T-helper 2 cell treated with Interferon-gamma antibody and Interleukin-4, amounts not matched to agents 100 ng/mL and 5 ng/mL, for 36 hours (primary cell): ENCODE measurements around the gene NCKAP5. TPM values are rescaled to one million over a fixed set of nuclear protein-coding genes. Genes with fewer than 3 reads are reported as not detected.

ENCODE experiments used
- intact Hi-C: fragments of 100-400 bp; cut with micrococcal nuclease; formaldehyde crosslinking; loops from one replicate; pipeline ENCODE4 v1.15.1; 2023
- total RNA-seq: library from RNA; stranded (reverse); gene quantifications from 2 replicates; pipeline ENCODE4 v1.2.3, GENCODE V29; 2022

NCKAP5 gene
- total RNA-seq, 1 donor from 2014 or later = not detected

GRCh38 chr2:133107058-133107815 lies 461.0 kb downstream of the NCKAP5 start:
- intact Hi-C loops = no loop called here

DNA sequence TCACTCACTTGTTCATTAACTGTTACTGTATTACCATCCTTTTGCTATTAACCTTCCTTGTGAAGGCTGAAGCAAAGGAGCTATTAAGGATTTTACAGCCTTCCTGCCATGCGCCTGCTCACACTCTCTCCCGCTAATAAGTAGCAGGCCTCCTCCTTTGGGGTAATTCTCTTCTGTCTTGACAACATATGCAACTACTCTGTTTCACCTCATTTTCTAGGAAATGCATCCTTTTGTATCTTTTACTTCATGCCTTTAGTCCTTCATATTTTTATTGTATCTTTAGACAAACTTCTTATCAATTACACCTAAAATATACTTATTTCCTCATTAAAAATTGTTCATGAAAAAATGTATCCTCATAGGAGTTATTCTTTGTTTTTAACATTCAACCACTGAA lies 463.4 kb downstream of the NCKAP5 start:
- intact Hi-C loops = no loop called here

GRCh38 chr2:133098787-133099186 lies 469.5 kb downstream of the NCKAP5 start:
- intact Hi-C loops = no loop called here

GRCh38 chr2:133097666-133098065 lies 470.6 kb downstream of the NCKAP5 start:
- intact Hi-C loops = no loop called here

- intact Hi-C loops = no loop called here
These were observed 475.7 kb downstream of the NCKAP5 start for GRCh38 chr2:133092571-133092970.

DNA sequence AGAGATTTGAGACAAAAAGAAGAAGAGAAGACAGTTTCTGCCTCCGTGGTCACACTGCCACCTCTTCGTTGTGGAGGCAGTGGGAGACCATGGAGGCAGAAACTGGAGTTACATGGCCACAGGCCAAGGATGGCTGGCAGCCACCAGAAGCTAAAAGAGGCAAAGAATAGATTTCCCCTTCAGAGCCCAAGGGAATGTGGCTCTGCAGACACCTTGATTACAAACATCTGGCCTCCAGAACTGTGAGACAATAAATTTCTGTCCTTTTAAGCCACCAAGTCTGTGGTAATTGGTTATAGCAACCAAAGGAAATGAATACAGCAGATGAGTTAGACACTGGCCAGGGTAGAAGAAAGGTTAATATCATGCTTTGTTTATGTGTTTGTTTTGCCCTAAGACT lies 477.9 kb downstream of the NCKAP5 start:
- intact Hi-C loops = no loop called here

DNA sequence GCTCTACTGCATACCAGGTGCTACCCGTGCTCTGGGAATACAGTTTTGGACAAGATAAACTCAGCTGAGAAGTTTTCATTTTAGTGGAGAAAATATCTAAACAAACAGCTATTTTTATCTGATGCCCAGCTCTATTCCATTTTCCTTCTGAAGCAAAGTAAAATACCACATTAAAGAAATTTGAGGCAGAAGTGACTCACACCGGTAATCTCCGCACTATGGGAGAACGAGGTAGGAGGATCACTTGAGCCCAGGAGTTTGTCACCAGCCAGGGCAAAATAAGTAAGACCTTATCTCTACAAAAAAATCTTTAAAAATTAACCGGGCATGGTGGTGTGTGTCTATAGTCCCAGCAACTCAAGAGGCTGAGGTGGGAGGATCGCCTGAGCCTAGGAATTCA lies 482.1 kb downstream of the NCKAP5 start:
- intact Hi-C loops = no loop called here

DNA sequence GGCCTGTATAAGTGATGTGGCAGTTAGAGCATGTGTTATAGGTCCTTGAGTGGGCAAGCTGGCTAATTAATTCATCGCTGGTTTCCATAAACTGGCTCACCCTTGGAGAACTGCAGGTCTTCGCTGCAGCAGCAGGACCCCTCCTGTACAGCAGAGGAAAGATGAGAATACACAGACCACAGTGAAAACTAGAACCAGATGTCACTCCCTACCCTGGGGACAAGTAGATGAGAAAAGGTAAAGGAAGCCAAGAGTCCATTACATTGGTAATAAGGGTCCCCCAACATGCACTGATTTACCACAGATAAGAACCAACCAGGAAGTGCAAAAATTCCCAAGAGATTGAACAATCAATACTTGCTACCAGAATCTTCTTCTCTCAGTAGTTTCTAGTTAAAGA lies 482.6 kb downstream of the NCKAP5 start:
- intact Hi-C loops = no loop called here

GRCh38 chr2:133082034-133082433 lies 486.2 kb downstream of the NCKAP5 start:
- intact Hi-C loops = no loop called here

DNA sequence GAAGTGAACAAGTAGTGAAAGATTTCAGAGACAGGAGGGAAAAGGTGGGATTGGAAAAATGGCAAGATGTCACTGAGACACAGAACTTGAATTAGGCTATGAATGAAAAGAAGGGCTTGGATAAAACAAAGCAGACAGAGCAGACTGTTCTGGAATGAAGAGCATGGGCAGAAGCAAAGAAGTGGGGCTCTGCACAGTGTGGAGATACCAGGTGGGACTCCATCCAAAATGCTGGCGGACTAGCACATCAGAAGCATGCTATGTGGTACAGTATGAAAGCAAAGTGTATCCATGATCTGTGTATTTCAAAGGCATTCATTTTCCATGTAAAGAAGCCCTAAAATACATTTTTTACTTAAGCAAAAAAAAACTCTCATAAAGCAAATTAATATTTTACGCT lies 487.4 kb downstream of the NCKAP5 start:
- intact Hi-C loops = no loop called here

DNA sequence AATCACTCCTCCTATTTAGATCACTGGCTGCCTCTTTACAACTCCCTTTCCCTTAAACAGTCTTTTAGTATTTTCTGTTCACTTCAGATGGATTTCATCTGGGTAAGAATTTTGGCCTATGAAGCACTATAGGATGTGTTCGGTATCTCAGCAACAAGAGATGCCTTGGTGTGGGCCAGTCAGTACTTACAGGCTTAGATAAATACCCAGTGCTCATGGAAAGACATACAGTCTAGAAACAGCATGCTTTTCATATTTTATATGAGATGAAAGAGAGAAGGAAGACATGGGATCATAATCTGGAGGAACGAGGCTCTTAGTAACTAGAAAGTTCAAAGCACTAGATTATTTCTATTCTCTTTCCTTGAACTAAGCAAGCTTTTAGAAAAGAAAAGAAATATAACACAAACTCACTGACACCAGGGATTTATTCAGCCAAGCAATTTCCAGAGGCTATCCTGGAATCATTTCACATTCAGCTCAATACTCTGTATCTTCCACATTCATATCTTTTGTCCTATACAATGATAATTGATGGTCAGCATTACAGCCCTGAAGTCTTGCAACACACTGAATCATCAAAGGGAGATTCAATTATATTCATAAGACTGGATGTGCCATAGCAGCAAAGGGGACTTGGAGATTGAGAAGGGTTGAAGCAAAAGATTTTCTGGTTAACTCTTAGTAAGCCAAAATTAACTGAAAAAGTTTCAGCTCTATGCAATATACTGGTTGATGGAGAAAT lies 489.4 kb downstream of the NCKAP5 start:
- intact Hi-C loops = no loop called here

DNA sequence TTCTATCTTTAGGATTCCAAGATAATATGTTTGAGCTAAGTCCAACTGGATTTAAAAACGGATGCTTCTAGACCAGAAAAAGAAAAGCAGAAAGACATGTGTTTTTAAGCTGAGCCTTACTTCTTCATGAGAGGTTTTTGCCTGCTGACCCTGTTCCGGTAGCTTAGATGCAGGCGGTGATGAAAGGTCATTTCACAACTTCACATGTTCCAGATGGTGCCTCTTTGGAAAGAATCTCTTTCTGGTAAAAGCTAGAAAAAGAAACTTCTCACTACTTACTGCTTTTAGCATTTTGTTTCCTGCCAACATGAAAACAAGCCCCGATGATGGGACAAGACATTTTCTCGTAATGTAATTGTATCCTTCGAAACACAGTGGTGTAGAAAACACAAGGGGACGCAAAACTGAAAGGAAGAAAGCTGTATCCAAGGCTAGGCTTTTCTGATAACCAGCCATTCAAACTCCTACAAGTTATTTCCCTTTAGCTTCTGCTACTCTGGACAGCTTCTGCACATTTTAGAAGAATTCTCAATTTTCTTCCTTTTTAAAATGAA lies 490.9 kb downstream of the NCKAP5 start:
- intact Hi-C loops = no loop called here

- intact Hi-C loops = no loop called here
These were observed 495.2 kb downstream of the NCKAP5 start for GRCh38 chr2:133072837-133073694.

DNA sequence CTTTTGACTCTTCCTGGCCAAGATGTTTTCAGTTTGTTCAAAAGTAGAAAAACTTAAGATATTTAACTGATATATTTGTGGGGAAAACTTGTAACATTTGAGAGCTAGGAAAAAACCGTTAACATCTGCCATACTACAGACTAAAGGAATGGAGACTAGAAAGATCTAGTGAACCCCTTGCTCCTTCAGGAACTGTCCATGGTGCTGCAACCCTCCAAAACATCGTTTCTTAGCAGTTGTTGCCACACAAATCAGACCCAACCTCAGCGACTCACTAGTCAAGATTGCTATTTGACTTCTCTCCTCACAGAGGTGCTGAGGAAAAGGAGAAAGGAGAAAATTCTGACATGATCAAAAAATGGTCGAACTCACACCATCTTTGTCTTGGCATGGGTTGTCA lies 504.5 kb downstream of the NCKAP5 start:
- intact Hi-C loops = no loop called here

DNA sequence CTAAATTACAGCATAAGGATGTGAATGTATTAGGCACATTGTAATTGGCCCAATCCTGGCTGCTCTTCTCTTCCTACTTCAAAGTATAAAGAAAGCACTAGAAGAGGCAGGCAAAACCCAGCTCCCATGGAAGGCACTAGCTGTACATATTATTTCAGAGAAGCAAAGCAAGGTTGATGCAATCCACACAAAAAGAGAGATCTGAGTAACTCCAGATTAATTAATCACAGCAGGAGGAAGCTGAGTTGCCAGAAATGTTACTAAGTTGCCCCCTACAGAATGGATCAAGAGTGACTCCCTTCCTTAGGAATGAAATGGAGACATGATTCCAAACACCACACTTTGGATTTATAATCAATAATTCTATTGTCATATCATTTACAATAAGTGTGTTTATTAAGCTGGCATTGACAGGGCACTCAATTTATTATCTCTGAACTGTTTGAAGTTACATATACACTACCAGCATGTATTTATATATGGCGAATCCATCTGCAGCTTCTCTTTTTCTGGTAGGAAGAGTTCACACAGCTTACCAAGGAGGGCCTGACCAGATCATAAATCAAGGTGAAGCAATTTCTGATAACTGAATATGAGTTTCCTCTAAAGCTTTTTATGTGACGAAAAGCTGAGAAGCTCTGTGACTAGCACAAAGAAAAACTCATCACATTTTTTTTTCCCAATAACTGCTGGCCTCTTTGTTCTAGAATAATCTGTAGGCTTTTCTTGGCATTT lies 505.2 kb downstream of the NCKAP5 start:
- intact Hi-C loops = no loop called here

DNA sequence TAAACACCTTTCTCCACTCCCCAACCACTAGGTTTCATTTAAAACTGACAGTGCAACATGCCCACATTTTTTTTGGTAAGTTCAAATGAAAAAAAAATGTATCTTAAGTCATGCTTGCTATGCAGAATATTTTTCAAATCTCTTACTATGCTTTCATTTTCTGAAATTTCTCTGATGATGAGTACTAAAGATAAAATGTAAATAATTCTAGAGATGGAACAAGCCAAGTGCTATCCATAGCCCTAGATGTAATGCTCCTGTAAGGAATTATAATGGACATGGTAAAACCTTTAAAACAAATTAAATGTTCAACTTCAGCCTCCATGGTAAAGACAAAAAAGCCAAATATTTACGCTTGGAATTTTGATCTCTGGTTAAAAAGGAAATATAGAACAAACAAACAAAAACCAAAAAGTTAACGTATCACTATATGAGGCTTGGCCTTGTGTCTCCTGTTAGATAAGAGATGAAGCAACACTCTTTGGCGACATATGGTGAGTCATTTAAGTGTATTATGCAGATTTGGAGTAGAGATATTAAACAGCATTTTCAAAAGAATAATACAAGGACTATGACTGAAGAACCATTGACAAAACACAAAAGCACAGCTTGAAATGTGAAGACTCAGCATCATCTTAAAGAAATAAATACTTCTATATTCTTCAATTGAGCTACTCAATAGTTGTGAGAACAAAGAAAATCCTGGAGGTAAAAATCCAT lies 506.2 kb downstream of the NCKAP5 start:
- intact Hi-C loops = no loop called here

GRCh38 chr2:133054297-133054696 lies 514.0 kb downstream of the NCKAP5 start:
- intact Hi-C loops = no loop called here

DNA sequence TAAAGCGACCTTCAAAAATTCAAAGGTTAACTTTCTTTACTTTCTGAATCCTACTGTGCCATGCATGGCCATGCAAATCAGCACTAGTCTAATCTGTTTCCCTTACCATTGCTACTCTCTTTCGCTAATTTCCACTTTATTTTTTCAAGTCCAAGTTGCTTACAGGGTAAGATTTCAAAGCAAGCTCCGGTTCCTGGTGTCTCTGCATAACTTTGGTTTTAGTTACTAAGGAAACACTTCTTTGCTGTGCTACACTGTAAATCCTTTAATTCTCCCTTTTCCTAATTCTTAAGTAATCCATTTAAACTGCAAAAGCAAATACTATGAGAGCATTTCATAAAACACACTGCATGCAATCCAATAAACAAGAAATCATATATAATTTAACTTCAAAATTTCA lies 514.7 kb downstream of the NCKAP5 start:
- intact Hi-C loops = no loop called here

- intact Hi-C loops = no loop called here
These were observed 522.5 kb downstream of the NCKAP5 start for GRCh38 chr2:133045787-133046186.

DNA sequence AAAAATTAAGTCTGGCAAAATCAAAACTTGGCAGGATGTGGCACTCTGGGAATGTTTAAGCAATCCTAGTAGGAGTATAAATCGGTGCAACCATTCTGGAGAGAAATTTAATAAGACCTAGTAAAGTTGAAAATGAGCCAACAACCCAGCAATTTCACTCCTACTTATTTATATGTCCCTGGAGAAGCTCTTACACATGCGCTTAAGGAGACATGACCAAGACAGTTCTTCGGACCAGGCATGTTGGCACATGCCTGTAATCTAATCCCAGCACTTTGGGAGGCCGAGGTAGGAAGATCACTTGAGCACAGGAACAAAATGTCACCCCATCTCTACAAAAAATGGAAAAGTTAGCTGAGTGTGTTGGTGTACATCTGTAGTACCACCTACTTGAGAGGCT lies 523.7 kb downstream of the NCKAP5 start:
- intact Hi-C loops = no loop called here
